Activated CD4-positive, alpha-beta T cell treated with anti-CD3 and anti-CD28 coated beads, Interleukin-2, amount 10 ng/mL, durations not matched to agents 7 days and 5 days (primary cell): ENCODE data around the gene STIMATE. TPM values are rescaled to one million over a fixed set of nuclear protein-coding genes. Genes with fewer than 3 reads are reported as not detected.

Experiments
- CTCF ChIA-PET: fragments of 350-600 bp; sonication (Branson Sonifier 250); formaldehyde crosslinking; loops from one replicate; lab custom pipeline; 2021; ENCODE audit warnings: antibody characterized with exemption; lab: Charles Lee
- POLR2A ChIA-PET: fragments of 350-600 bp; sonication (Branson Sonifier 250); formaldehyde crosslinking; loops from one replicate; lab custom pipeline; 2021; ENCODE audit warnings: antibody characterized with exemption; lab: Charles Lee
- DNase-seq: peaks from one replicate; pipeline ENCODE4 v3.0.0-alpha.2; 2020
- H3K27ac Mint-ChIP-seq: one replicate; pipeline ENCODE4 v1.8.0; 2021; ENCODE audit warnings: mild to moderate bottlenecking, moderate library complexity, mixed read lengths
- H3K27me3 Mint-ChIP-seq: one replicate; pipeline ENCODE4 v1.8.0; 2021; ENCODE audit warnings: mixed read lengths
- H3K36me3 Mint-ChIP-seq: one replicate; pipeline ENCODE4 v1.8.0; 2021; ENCODE audit warnings: low read depth, mixed read lengths
- H3K4me1 Mint-ChIP-seq: one replicate; pipeline ENCODE4 v1.8.0; 2021; ENCODE audit warnings: mixed read lengths
- H3K4me3 Mint-ChIP-seq: one replicate; pipeline ENCODE4 v1.8.0; 2021; ENCODE audit warnings: mild to moderate bottlenecking, moderate library complexity, mixed read lengths
- H3K9me3 Mint-ChIP-seq: one replicate; pipeline ENCODE4 v1.8.0; 2021; ENCODE audit warnings: mixed read lengths
- total RNA-seq, 2 experiments: library from RNA; stranded (reverse); gene quantifications; one replicate each; pipeline ENCODE4 v1.2.3, GENCODE V29; 2021

STIMATE gene
- total RNA-seq, 2 experiments from 2014 or later: 30.1 to 35.0 TPM

GRCh38 chr3:52857133-52857532 is 40.2 kb downstream of the STIMATE start:
- H3K4me1 Mint-ChIP-seq: no peaks in the 10 kb centered on the region
- H3K36me3 Mint-ChIP-seq: peaks cover 4% of the 10 kb centered on the region
- no peak overlapping the region for H3K27ac Mint-ChIP-seq
- no peaks in the 10 kb centered on the region for H3K27me3 Mint-ChIP-seq
- no peak for DNase-seq
- POLR2A ChIA-PET: no interaction called here
- no peak overlapping the region for H3K4me3 Mint-ChIP-seq
- no peaks in the 10 kb centered on the region for H3K9me3 Mint-ChIP-seq
- CTCF ChIA-PET: interaction anchor here (1.2 kb wide), 1 partner anchor 11 kb away, joined by 3 read pairs; no protein-coding TSS in a partner anchor

DNA sequence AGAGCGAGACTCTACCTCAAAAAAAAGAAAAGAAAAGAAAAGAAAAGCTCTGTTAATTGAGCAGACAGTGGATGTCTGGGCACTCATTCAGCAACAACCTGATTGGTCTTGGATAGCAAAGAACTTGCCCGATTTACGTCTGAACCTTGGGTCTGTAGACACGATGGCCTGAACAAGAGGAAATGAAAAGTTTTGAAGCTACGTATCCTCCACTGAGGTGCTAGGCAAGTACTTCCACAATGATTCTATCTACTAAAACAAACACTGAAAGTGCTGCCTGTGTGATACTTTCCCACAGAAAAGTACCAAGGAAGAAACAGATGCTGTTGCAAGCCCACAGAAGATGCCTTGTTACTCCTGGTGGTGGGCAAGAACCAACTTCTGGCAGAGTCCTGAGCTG is 40.7 kb downstream of the STIMATE start:
- H3K4me3 Mint-ChIP-seq: no peak overlapping the region
- ChIA-PET CTCF (interaction anchor here (1.2 kb wide), 1 partner anchor 11 kb away, joined by 3 read pairs; no protein-coding TSS in a partner anchor), POLR2A (no interaction called here)
- H3K36me3 Mint-ChIP-seq: peaks cover 9% of the 10 kb centered on the region
- no peaks in the 10 kb centered on the region for H3K9me3 Mint-ChIP-seq
- DNase-seq: no peak
- no peak overlapping the region for H3K27ac Mint-ChIP-seq
- no peaks in the 10 kb centered on the region for H3K4me1 Mint-ChIP-seq
- H3K27me3 Mint-ChIP-seq: no peaks in the 10 kb centered on the region

- Mint-ChIP-seq H3K27me3 (no peaks in the 10 kb centered on the region), H3K9me3 (no peaks in the 10 kb centered on the region), H3K27ac (no peak overlapping the region), H3K4me1 (no peaks in the 10 kb centered on the region), H3K36me3 (peaks cover 11% of the 10 kb centered on the region), H3K4me3 (no peak overlapping the region)
- POLR2A ChIA-PET: no interaction called here
- CTCF ChIA-PET: interaction anchor here (1.3 kb wide), 1 partner anchor 16 kb away, joined by 9 read pairs; no protein-coding TSS in a partner anchor
- no peak for DNase-seq
Measured at GRCh38 chr3:52854013-52854412, 43.3 kb downstream of the STIMATE start.

DNA sequence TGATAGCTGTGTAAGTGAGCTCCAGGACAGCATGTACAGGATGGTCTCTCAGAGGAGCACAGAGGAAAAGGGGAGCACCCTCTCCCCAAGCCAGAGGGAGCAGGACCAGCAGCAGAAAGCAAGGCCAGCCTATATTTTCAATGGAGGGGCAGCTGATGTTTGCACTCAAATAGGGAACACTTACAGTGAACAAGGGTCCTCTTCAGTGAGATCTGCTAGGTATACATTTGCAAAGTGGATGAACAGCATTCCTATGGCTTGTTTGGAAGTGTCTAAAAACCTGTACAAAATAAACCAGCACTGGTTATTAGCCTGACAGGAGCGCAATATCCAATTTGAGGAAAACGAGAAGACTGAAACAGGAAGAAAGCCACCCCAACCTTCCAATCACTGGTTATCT is 44.9 kb downstream of the STIMATE start:
- POLR2A ChIA-PET: no interaction called here
- Mint-ChIP-seq H3K27ac (peak overlapping the region; percentile 38), H3K9me3 (no peaks in the 10 kb centered on the region)

GRCh38 chr3:52851348-52851747 is 46.0 kb downstream of the STIMATE start:
- Mint-ChIP-seq H3K27me3 (no peaks in the 10 kb centered on the region), H3K36me3 (peaks cover 13% of the 10 kb centered on the region), H3K9me3 (no peaks in the 10 kb centered on the region), H3K4me3 (no peak overlapping the region), H3K27ac (no peak overlapping the region), H3K4me1 (peaks cover 4% of the 10 kb centered on the region)
- POLR2A ChIA-PET: interaction anchor here (1.0 kb wide), 1 partner anchor 12 kb away, joined by 3 read pairs; no protein-coding TSS in a partner anchor
- peak; percentile 38 for DNase-seq
- CTCF ChIA-PET: interaction anchor here (1.2 to 2.4 kb wide), 2 partner anchors 23 to 221 kb away, joined by 3 to 7 read pairs; no protein-coding TSS in a partner anchor

More for the DNA sequence above, 44.9 kb downstream of the STIMATE start:
- Mint-ChIP-seq H3K4me3 (no peak overlapping the region), H3K4me1 (no peaks in the 10 kb centered on the region), H3K36me3 (peaks cover 11% of the 10 kb centered on the region), H3K27me3 (no peaks in the 10 kb centered on the region)
- DNase-seq: no peak
- CTCF ChIA-PET: interaction anchor here (1.0 kb wide), 1 partner anchor 81 kb away, joined by 4 read pairs; no protein-coding TSS in a partner anchor

- Mint-ChIP-seq H3K9me3 (no peaks in the 10 kb centered on the region), H3K4me1 (peaks cover 9% of the 10 kb centered on the region), H3K27ac (peak overlapping the region; percentile 66), H3K27me3 (no peaks in the 10 kb centered on the region), H3K4me3 (no peak overlapping the region), H3K36me3 (peaks cover 10% of the 10 kb centered on the region)
- POLR2A ChIA-PET: no interaction called here
- CTCF ChIA-PET: interaction anchor here (1.2 to 2.4 kb wide), 3 partner anchors 11 to 260 kb away, joined by 5 to 7 read pairs (median 5); no protein-coding TSS in a partner anchor
- no peak for DNase-seq
Measured at GRCh38 chr3:52849656-52850055, 47.7 kb downstream of the STIMATE start.

GRCh38 chr3:52848617-52849016 is 48.7 kb downstream of the STIMATE start:
- Mint-ChIP-seq H3K9me3 (no peaks in the 10 kb centered on the region), H3K4me3 (no peak overlapping the region), H3K36me3 (peaks cover 13% of the 10 kb centered on the region), H3K4me1 (peaks cover 18% of the 10 kb centered on the region), H3K27ac (no peak overlapping the region), H3K27me3 (no peaks in the 10 kb centered on the region)
- CTCF ChIA-PET: interaction anchor here (1.0 to 1.5 kb wide), 2 partner anchors 10 to 388 kb away, joined by 3 to 5 read pairs; no protein-coding TSS in a partner anchor
- no peak for DNase-seq
- POLR2A ChIA-PET: no interaction called here

DNA sequence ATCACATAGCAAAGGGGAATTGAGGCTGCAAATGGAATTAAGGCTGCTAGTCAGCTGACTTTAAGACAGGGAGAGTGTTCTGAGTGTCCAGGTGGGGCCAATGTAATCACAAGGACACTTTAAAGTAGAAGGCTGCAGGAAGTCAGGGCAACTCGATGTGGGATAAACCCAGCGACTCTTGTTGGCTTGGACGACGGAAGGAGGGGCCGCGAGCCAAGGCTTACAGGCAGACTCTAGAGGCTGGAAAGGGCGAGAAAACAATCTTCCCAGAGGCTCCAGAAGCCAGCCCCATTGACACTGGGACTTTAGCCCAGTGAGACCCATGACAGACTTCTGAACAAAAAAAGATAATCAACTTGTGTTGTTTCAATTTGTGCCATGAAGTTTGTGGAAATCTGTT is 49.6 kb downstream of the STIMATE start:
- peaks cover 13% of the 10 kb centered on the region for H3K36me3 Mint-ChIP-seq
- peak overlapping the region; percentile 9 for H3K27ac Mint-ChIP-seq
- POLR2A ChIA-PET: no interaction called here
- CTCF ChIA-PET: no interaction called here
- H3K9me3 Mint-ChIP-seq: no peaks in the 10 kb centered on the region
- DNase-seq: no peak
- H3K4me1 Mint-ChIP-seq: peaks cover 18% of the 10 kb centered on the region
- no peak overlapping the region for H3K4me3 Mint-ChIP-seq
- no peaks in the 10 kb centered on the region for H3K27me3 Mint-ChIP-seq

DNA sequence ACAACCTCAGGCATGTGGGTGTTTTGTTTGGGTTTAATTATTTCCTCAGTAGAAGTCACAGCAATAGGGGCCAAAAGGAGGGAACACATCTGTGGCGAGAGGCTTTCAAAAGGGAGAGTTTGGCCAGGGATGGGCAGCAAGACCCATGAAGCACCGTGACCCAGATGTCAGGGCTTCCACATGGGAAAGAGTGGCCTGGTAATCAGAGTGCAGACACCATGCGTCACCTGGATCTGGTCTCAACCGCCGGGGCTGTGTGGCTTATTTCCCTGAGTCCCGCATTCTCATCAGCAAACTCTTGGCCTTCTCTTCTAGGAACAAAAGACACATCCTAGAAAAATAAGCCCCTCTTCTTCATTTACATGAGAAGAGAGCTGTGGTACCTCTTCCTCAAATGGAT is 50.1 kb downstream of the STIMATE start:
- no peak overlapping the region for H3K4me3 Mint-ChIP-seq
- DNase-seq: no peak
- H3K36me3 Mint-ChIP-seq: peaks cover 14% of the 10 kb centered on the region
- no peaks in the 10 kb centered on the region for H3K27me3 Mint-ChIP-seq
- no peak overlapping the region for H3K27ac Mint-ChIP-seq
- ChIA-PET CTCF (no interaction called here), POLR2A (no interaction called here)
- H3K9me3 Mint-ChIP-seq: no peaks in the 10 kb centered on the region
- H3K4me1 Mint-ChIP-seq: peaks cover 18% of the 10 kb centered on the region

GRCh38 chr3:52846432-52846965 is 50.8 kb downstream of the STIMATE start:
- Mint-ChIP-seq H3K27me3 (no peaks in the 10 kb centered on the region), H3K4me3 (no peak overlapping the region), H3K36me3 (peaks cover 7% of the 10 kb centered on the region), H3K4me1 (peaks cover 18% of the 10 kb centered on the region), H3K9me3 (no peaks in the 10 kb centered on the region), H3K27ac (no peak overlapping the region)
- POLR2A ChIA-PET: no interaction called here
- CTCF ChIA-PET: interaction anchor here (1.1 kb wide), 1 partner anchor 10 kb away, joined by 3 read pairs; no protein-coding TSS in a partner anchor
- no peak for DNase-seq

DNA sequence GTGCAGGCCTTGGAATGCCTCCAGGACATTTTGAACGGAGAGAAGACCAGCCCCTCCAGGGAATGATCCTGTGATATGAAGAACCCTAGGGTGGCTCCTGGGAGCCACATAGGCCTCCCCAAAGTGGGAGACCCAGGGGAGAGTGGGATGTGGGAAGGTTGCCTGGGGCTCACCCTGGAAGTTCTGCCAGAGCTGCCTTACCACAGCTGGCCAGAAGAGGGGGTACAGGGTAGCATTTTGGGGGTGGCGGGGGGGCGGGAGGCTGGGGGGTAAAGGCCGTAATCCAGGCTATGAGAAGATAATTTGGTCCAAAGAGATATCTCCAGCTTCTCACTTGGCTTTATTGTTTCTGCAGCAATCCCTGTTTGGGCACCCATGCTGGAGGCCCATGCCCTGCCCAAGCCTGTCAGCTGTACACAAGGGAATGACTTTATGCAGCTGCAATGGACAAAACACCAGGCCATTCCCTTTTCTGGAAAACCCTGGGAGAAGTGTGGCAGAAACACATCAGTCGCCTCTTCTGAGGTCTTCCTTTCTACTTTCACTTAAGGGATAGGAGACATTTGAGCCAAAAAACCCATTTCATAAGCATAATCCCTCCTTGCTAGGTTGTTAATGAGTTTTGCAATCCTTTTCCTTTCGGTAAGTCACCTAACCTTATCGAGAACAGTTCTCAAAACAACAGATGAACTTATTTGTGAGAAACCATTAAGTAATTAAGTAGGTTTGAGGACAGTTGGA is 51.5 kb downstream of the STIMATE start:
- POLR2A ChIA-PET: no interaction called here
- Mint-ChIP-seq H3K9me3 (no peaks in the 10 kb centered on the region), H3K27me3 (no peaks in the 10 kb centered on the region), H3K4me3 (no peak overlapping the region), H3K4me1 (peaks cover 18% of the 10 kb centered on the region), H3K27ac (peak overlapping the region; percentile 38), H3K36me3 (peaks cover 6% of the 10 kb centered on the region)
- CTCF ChIA-PET: interaction anchor here (0.6 to 1.2 kb wide), 5 partner anchors 11 to 668 kb away, joined by 3 read pairs; no protein-coding TSS in a partner anchor
- DNase-seq: no peak

DNA sequence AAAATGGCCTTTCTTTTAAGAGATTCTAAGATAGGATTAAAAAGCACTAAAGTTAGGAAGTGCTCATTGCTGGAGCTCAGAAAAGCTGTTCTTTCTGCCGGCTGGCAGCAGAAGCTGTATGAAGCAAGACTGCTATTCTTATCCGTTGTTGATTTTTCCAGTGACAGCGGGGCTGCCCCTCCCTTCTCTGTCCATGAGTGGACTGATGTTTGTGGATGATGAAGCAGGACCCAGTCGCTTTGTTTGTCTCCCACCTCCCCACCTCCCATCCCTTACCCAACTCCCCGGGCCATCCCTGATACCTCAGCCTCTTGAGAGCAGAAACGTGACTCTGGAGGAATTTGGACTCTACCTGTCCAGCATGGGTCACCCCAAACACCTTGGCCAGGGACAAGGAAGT is 52.2 kb downstream of the STIMATE start:
- DNase-seq: no peak
- no peaks in the 10 kb centered on the region for H3K27me3 Mint-ChIP-seq
- ChIA-PET POLR2A (no interaction called here), CTCF (interaction anchor here (1.0 to 1.2 kb wide), 4 partner anchors 11 to 668 kb away, joined by 3 read pairs; no protein-coding TSS in a partner anchor)
- H3K9me3 Mint-ChIP-seq: no peaks in the 10 kb centered on the region
- peaks cover 8% of the 10 kb centered on the region for H3K36me3 Mint-ChIP-seq
- peaks cover 18% of the 10 kb centered on the region for H3K4me1 Mint-ChIP-seq
- H3K4me3 Mint-ChIP-seq: no peak overlapping the region
- peak overlapping the region; percentile 38 for H3K27ac Mint-ChIP-seq
